Trophoblast cell (in vitro differentiated cells and primary cell): Measurements from ENCODE around the gene EPPIN.

Experiments used
- DNase-seq, 2 donors: peaks; one replicate each; pipeline ENCODE4 v3.0.0-alpha.2; 2016
- H2AFZ ChIP-seq: 2 replicates; pipeline ENCODE4 v1.6.1; 2013; ENCODE audit warnings: low read length, moderate library complexity, mild to moderate bottlenecking; ENCODE audit not compliant: insufficient read depth, poor library complexity
- H2AK5ac ChIP-seq: 2 replicates; pipeline ENCODE4 v1.6.1; 2013; ENCODE audit warnings: mild to moderate bottlenecking, low read length
- H2BK120ac ChIP-seq: 2 replicates; pipeline ENCODE4 v1.6.1; 2013; ENCODE audit warnings: low read length, mild to moderate bottlenecking, moderate library complexity; ENCODE audit not compliant: insufficient read depth, poor library complexity
- H2BK12ac ChIP-seq: 2 replicates; pipeline ENCODE4 v1.6.1; 2013; ENCODE audit warnings: mild to moderate bottlenecking, low read length, moderate library complexity
- H2BK5ac ChIP-seq: 2 replicates; pipeline ENCODE4 v1.6.1; 2013; ENCODE audit warnings: low read length, low read depth, moderate library complexity, mild to moderate bottlenecking; ENCODE audit not compliant: poor library complexity
- H3K14ac ChIP-seq: 2 replicates; pipeline ENCODE4 v1.6.1; 2013; ENCODE audit warnings: mild to moderate bottlenecking, low read length
- H3K18ac ChIP-seq: 2 replicates; pipeline ENCODE4 v1.6.1; 2013; ENCODE audit warnings: mild to moderate bottlenecking, low read length
- H3K23ac ChIP-seq: 2 replicates; pipeline ENCODE4 v1.6.1; 2013; ENCODE audit warnings: low read length
- H3K27ac ChIP-seq: 2 replicates; pipeline ENCODE4 v1.5.1; 2013; ENCODE audit warnings: low read depth, mild to moderate bottlenecking, inconsistent platforms, low read length, moderate library complexity
- H3K27me3 ChIP-seq: 2 replicates; pipeline ENCODE4 v1.6.1; 2013; ENCODE audit warnings: inconsistent platforms, mild to moderate bottlenecking, low read length, moderate library complexity; ENCODE audit not compliant: insufficient read depth
- H3K36me3 ChIP-seq, 2 experiments: 1 replicate in 1 of 2; 2 replicates in 1 of 2; pipeline ENCODE4 v1.6.1; 2013; ENCODE audit warnings: low read length in 2 of 2, mild to moderate bottlenecking in 2 of 2, moderate library complexity in 1 of 2; ENCODE audit not compliant: insufficient read depth in 2 of 2, control insufficient read depth in 1 of 2
- H3K4ac ChIP-seq: 2 replicates; pipeline ENCODE4 v1.6.1; 2013; ENCODE audit warnings: low read depth, mild to moderate bottlenecking, low read length, moderate library complexity
- H3K4me1 ChIP-seq, 2 experiments: 1 replicate in 1 of 2; 2 replicates in 1 of 2; pipeline ENCODE4 v1.6.1; 2013; ENCODE audit warnings: low read length in 2 of 2, mild to moderate bottlenecking in 2 of 2, moderate library complexity in 1 of 2; ENCODE audit not compliant: insufficient read depth in 2 of 2, control insufficient read depth in 1 of 2
- H3K4me2 ChIP-seq: 2 replicates; pipeline ENCODE4 v1.6.1; 2013; ENCODE audit warnings: inconsistent platforms, mild to moderate bottlenecking, low read length, moderate library complexity
- H3K4me3 ChIP-seq: 2 replicates; pipeline ENCODE4 v1.5.1; 2013; ENCODE audit warnings: mild to moderate bottlenecking, low read depth, low read length, inconsistent platforms
- H3K79me1 ChIP-seq: one replicate; pipeline ENCODE4 v1.6.1; 2013; ENCODE audit warnings: low read length
- H3K79me2 ChIP-seq: 2 replicates; pipeline ENCODE4 v1.6.1; 2013; ENCODE audit warnings: low read length, mild to moderate bottlenecking; ENCODE audit not compliant: control insufficient read depth, insufficient read depth, poor library complexity
- H3K9ac ChIP-seq: 2 replicates; pipeline ENCODE4 v1.6.1; 2013; ENCODE audit warnings: mild to moderate bottlenecking, low read length
- H3K9me3 ChIP-seq: 2 replicates; pipeline ENCODE4 v1.6.1; 2013; ENCODE audit warnings: low read depth, mild to moderate bottlenecking, control low read depth, inconsistent platforms, low read length; ENCODE audit not compliant: insufficient read depth
- H4K12ac ChIP-seq: 2 replicates; pipeline ENCODE4 v1.6.1; 2013; ENCODE audit warnings: low read depth, mild to moderate bottlenecking, low read length, moderate library complexity
- H4K8ac ChIP-seq: 2 replicates; pipeline ENCODE4 v1.6.1; 2013; ENCODE audit warnings: low read depth, mild to moderate bottlenecking, low read length, moderate library complexity
- H4K91ac ChIP-seq: one replicate; pipeline ENCODE4 v1.6.1; 2013; ENCODE audit warnings: low read depth, mild to moderate bottlenecking, low read length, moderate library complexity
- WGBS: extraction: QIAGEN DNeasy Blood & Tissue Kit; methylation state at CpG from one replicate; pipeline ENCODE4 v1.1.7; 2013; ENCODE audit warnings: missing lambda C conversion rate; ENCODE audit not compliant: insufficient read length, insufficient coverage; ENCODE audit errors: extremely low coverage; 5-methylcytosine and 5-hydroxymethylcytosine counted together

The EPPIN gene

DNA sequence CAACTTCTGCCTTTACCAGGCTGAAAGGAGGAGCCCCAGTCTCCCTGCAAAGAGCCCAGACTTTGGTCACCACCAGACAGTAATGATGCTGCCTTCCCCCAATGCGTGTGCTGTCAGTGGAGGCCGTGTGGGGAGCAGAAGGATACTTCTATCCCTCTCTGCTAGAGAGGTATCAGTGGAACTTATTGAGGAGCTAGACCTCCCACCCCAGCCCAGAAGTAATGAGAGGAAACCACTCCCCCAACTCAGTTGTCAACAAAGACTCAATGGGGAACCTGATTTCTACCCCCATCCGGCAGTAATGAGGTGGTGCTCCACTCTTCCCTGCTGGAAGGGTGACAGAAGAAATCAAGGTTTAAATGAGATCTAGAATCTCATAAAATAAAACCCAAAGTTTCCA is 36.3 kb upstream of the EPPIN start:
- Histone ChIP-seq H4K91ac (no peak overlapping the region), H3K9me3 (no peaks in the 10 kb centered on the region), H3K14ac (no peak overlapping the region), H3K36me3 (no peaks in the 10 kb centered on the region), H3K4me3 (no peak overlapping the region), H3K4me2 (no peak overlapping the region), H4K12ac (no peak overlapping the region), H3K4me1 (no peaks in the 10 kb centered on the region), H3K9ac (no peak overlapping the region), H4K8ac (no peak overlapping the region), H3K79me2 (no peaks in the 10 kb centered on the region), H3K18ac (no peak overlapping the region), H2BK5ac (no peak overlapping the region), H2BK12ac (no peak overlapping the region), H3K23ac (no peak overlapping the region), H3K27ac (no peak overlapping the region), H2AK5ac (no peak overlapping the region), H2BK120ac (no peak overlapping the region), H3K4ac (no peak overlapping the region), H3K79me1 (no peaks in the 10 kb centered on the region), H2AFZ (no peak overlapping the region), H3K27me3 (no peaks in the 10 kb centered on the region)
- DNase-seq: no peak
- WGBS: no CpG with 5 or more reads among the region's 3 CpGs

DNA sequence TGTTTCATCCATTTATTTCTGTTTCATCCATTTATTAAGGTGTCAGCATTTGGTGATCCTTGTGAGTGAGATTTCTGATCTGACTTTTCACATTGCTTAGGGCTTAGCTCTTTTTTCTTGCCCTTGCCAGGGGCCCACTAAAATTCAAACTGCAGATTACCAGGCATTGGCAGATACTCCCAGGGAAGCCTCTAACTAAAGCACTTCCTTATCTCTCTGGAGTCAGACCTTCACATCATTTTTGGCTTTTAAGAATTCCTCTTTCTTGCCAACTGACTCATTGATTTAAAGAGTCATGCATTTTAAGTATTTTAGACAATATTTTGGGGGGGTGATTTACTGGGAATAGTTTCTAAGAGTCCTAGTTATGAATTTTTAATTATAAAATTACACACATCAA is 34.5 kb upstream of the EPPIN start:
- Histone ChIP-seq H4K91ac (no peak overlapping the region), H4K8ac (no peak overlapping the region), H3K4me1 (no peaks in the 10 kb centered on the region), H2BK5ac (no peak overlapping the region), H2AK5ac (no peak overlapping the region), H3K4me2 (no peak overlapping the region), H3K4me3 (no peak overlapping the region), H3K79me1 (no peaks in the 10 kb centered on the region), H3K18ac (no peak overlapping the region), H2AFZ (no peak overlapping the region), H3K27me3 (no peaks in the 10 kb centered on the region), H3K27ac (no peak overlapping the region), H3K9me3 (no peaks in the 10 kb centered on the region), H3K4ac (no peak overlapping the region), H2BK120ac (no peak overlapping the region), H3K79me2 (no peaks in the 10 kb centered on the region), H3K14ac (no peak overlapping the region), H3K23ac (no peak overlapping the region), H4K12ac (no peak overlapping the region), H3K9ac (no peak overlapping the region), H2BK12ac (no peak overlapping the region), H3K36me3 (no peaks in the 10 kb centered on the region)
- no peak for DNase-seq

DNA sequence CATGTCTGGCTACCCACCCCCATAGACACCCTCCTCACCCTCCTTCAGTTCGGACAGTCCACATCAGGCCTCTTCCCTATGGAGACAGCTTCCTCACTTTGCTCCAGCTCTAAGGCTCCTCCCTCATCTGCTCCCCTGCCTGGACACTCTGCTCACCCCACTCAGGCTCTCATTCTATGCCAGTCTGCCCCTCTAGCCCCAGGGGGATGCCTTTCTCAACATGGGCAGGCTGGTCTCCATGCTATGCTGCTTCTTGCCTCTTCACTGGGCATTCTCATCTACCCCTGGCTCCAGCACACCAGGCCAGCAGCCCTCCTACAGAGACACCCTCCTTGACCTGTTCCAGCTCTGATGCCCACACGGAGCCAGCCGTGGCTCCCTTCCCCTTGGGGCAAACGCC is 32.0 kb upstream of the EPPIN start, which contains the start of gene WFDC8:
Gene WFDC8, minus strand, starts transcription at position 101 of the 400 bp plus-strand sequence. Its CDS starts 37 bp downstream, at position 64.
- H3K4me2 ChIP-seq: no peak within 1 kb of the TSS
- H3K36me3 ChIP-seq: no peaks in the 10 kb centered on the region
- no peaks in the 10 kb centered on the region for H3K79me2 ChIP-seq
- H2BK120ac ChIP-seq: no peak within 1 kb of the TSS
- WGBS: no CpG with 5 or more reads among the region's 4 CpGs
- H2AK5ac ChIP-seq: no peak within 1 kb of the TSS
- H3K9ac ChIP-seq: no peak within 1 kb of the TSS
- no peak within 1 kb of the TSS for H4K91ac ChIP-seq
- H4K8ac ChIP-seq: no peak within 1 kb of the TSS
- no peak within 1 kb of the TSS for H4K12ac ChIP-seq
- no peak within 1 kb of the TSS for H3K4ac ChIP-seq
- no peaks in the 10 kb centered on the region for H3K9me3 ChIP-seq
- no peaks in the 10 kb centered on the region for H3K79me1 ChIP-seq
- no peak within 1 kb of the TSS for H3K27ac ChIP-seq
- no peaks in the 10 kb centered on the region for H3K27me3 ChIP-seq
- no peak within 1 kb of the TSS for H2BK5ac ChIP-seq
- no peak within 1 kb of the TSS for H3K4me3 ChIP-seq
- no peak for DNase-seq
- no peak within 1 kb of the TSS for H2BK12ac ChIP-seq
- H3K14ac ChIP-seq: no peak within 1 kb of the TSS
- H3K18ac ChIP-seq: no peak within 1 kb of the TSS
- no peaks in the 10 kb centered on the region for H3K4me1 ChIP-seq
- H2AFZ ChIP-seq: no peak within 1 kb of the TSS
- H3K23ac ChIP-seq: no peak within 1 kb of the TSS

DNA sequence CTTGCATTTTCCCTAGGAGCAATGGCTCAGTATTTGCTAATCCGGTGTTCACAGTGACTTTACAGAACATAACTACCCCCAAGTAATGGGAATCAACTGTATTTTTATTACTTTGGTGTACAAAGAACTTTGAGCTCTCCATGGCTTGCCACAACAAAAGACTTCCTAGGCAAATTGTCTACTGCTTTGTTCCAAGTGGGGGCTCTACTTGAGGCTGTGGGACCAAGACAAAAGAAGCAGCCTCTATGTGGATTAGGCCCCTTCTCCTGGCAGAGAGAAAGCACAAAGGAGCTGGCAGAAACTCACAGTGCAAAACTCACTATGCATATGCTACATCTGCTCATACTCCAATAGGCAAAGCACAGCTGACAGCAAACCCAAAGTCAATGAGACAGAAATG is 31.0 kb upstream of the EPPIN start:
- H2BK120ac ChIP-seq: no peak overlapping the region
- H4K8ac ChIP-seq: no peak overlapping the region
- H3K4me2 ChIP-seq: no peak overlapping the region
- H2AFZ ChIP-seq: no peak overlapping the region
- no peak overlapping the region for H3K14ac ChIP-seq
- DNase-seq: no peak
- H2AK5ac ChIP-seq: no peak overlapping the region
- no peak overlapping the region for H3K27ac ChIP-seq
- H4K12ac ChIP-seq: no peak overlapping the region
- H3K23ac ChIP-seq: no peak overlapping the region
- H3K18ac ChIP-seq: no peak overlapping the region
- H3K79me2 ChIP-seq: no peaks in the 10 kb centered on the region
- H3K9ac ChIP-seq: no peak overlapping the region
- no peaks in the 10 kb centered on the region for H3K9me3 ChIP-seq
- H3K79me1 ChIP-seq: no peaks in the 10 kb centered on the region
- H2BK12ac ChIP-seq: no peak overlapping the region
- no peaks in the 10 kb centered on the region for H3K36me3 ChIP-seq
- H3K4me1 ChIP-seq: no peaks in the 10 kb centered on the region
- no peak overlapping the region for H3K4me3 ChIP-seq
- no CpG with 5 or more reads among the region's 1 CpG for WGBS
- no peak overlapping the region for H3K4ac ChIP-seq
- no peaks in the 10 kb centered on the region for H3K27me3 ChIP-seq
- no peak overlapping the region for H4K91ac ChIP-seq
- H2BK5ac ChIP-seq: no peak overlapping the region
